Measurements from ENCODE around the gene NEURL1B.
A peak's percentile ranks its signal among the peaks of the same experiment; 100 is the strongest.

Gene NEURL1B

GRCh38 chr5:172713809-172714490 is 72.9 kb downstream of the NEURL1B start:
- Histone ChIP-seq H3K27ac (no peak overlapping the region), H3K9me3 (no peaks in the 10 kb centered on the region), H3K27me3 (peaks cover 10% of the 10 kb centered on the region), H3K4me1 (ENCODE audit: control insufficient read depth in 1 of 2, insufficient read depth in 1 of 2, low read depth in 1 of 2, low read length in 1 of 2) (peaks cover 10 to 14% of the 10 kb centered on the region in 2 experiments), H3K4me3 (ENCODE audit: low read depth in 1 of 2, low read length in 1 of 2) (no peak overlapping the region), H3K36me3 (no peaks in the 10 kb centered on the region)
- no peak for TF ChIP-seq CTCF (IDR thresholded peaks at IDR 0.05)

DNA sequence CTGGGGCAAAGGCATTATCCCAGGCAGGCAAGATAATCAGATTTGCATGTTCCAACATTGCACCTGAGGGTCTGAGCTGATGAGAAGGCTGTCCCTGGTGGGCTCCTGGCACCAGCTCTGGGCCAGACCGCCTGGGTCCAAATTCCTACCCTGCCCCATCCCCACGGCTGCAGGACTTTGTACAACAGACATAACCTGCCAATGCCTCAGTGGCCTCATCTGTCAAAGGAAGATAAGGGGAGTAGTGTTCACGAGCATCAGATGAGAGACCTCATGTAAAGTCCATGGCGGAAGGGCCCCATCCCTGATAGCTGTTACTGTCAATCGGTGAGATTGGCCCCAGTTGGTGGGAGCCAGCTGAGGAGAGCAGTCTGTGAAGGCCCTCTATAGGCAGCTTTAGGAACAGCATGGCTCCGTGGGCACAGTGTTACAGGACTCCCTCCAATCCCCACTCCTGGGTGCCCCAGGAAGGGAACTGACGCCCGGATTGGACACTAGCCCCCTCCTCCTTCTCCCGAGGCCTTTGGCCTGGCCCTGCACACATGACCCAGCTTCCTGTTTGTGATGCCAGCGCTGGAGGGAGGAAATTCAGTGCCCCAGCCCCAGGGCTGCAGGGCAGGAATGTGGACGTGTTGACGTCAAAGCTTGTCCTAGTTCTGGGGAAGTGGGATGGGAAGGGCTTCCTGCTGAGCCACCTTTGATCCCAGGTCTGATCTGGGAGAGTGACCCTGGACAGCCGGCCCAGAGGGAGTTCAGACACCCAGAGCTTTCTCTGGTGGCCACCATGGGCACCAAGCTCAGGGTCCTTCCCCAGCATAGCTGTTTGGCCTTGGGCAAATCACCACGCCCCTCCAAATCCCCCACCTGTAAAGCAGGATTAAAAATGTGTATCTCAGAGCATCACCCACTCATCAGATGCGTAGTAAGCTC is 73.7 kb downstream of the NEURL1B start:
- no peaks in the 10 kb centered on the region for H3K36me3 ChIP-seq
- TF ChIP-seq CTCF (IDR thresholded peaks at IDR 0.05) = peak; percentile 90
- peaks cover 10% of the 10 kb centered on the region for H3K27me3 ChIP-seq
- H3K4me3 ChIP-seq (ENCODE audit: low read depth in 1 of 2, low read length in 1 of 2) = no peak overlapping the region
- peak overlapping the region; percentile 31 for H3K27ac ChIP-seq
- H3K4me1 ChIP-seq (ENCODE audit: control insufficient read depth in 1 of 2, insufficient read depth in 1 of 2, low read depth in 1 of 2, low read length in 1 of 2) = peaks cover 10 to 14% of the 10 kb centered on the region in 2 experiments
- no peaks in the 10 kb centered on the region for H3K9me3 ChIP-seq

DNA sequence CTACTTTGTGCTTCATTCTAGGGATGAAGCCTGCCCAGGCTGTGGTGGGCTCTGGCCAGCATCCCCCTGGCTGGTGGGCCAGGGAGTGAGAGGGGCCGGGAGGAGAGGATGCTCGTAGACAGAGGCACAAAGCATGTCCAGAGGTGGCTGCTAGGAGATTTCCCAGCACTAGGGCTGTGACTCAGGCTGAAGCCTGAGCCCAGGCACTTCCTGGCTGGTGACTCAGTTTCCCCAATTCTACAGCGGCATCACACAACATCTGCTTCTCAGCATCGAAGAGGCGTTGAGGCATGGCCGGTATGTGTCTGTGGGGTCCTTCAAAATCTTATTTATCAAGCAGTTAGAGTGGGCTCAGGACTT is 74.3 kb downstream of the NEURL1B start:
- H3K9me3 ChIP-seq = no peaks in the 10 kb centered on the region
- H3K27ac ChIP-seq = peak overlapping the region; percentile 31
- peaks cover 10% of the 10 kb centered on the region for H3K27me3 ChIP-seq
- no peak overlapping the region for H3K4me3 ChIP-seq (ENCODE audit: low read depth in 1 of 2, low read length in 1 of 2)
- H3K36me3 ChIP-seq = no peaks in the 10 kb centered on the region
- H3K4me1 ChIP-seq (ENCODE audit: control insufficient read depth in 1 of 2, insufficient read depth in 1 of 2, low read depth in 1 of 2, low read length in 1 of 2) = peaks cover 10 to 14% of the 10 kb centered on the region in 2 experiments
- no peak for TF ChIP-seq CTCF (IDR thresholded peaks at IDR 0.05)

DNA sequence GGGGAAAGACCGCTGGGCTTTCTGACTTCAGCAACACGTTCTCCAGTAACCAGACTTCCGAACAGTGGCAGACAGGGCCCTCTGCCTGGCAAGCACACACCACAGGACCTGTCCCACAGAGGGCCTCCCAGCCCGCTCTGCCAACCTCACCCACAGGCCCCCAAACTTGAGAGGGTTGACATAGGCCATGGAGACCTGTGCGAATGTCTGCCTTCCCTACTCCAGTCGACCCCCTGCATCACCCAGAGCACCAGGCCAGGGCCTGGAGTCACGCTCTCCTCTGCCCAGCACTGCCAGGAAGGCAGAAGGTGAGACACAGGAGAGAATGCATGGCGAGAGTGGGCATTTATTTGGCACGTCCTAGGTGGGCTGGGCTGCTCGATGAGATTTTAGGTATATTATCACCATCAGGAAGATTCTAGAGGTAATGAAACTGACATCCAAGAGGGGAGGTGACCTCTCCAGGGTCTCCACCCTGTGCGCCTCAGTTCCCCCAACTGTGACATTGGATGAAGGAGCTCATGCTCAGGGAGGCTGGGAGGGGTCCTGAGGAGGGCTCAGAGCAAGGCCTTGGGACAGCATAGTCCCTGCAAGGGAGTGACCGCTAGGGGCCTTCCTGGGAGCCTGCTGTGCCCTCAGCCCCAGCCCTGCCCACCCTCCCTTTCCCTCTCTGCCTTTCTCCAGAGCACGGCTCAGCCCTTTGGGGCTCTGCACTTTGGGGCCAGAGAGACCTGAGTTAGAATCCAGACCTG is 75.0 kb downstream of the NEURL1B start:
- Histone ChIP-seq H3K4me3 (ENCODE audit: low read depth in 1 of 2, low read length in 1 of 2) (no peak overlapping the region), H3K27ac (no peak overlapping the region), H3K27me3 (peaks cover 10% of the 10 kb centered on the region), H3K4me1 (ENCODE audit: control insufficient read depth in 1 of 2, insufficient read depth in 1 of 2, low read depth in 1 of 2, low read length in 1 of 2) (peaks cover 10 to 14% of the 10 kb centered on the region in 2 experiments), H3K9me3 (no peaks in the 10 kb centered on the region), H3K36me3 (no peaks in the 10 kb centered on the region)
- TF ChIP-seq CTCF (IDR thresholded peaks at IDR 0.05) = no peak

DNA sequence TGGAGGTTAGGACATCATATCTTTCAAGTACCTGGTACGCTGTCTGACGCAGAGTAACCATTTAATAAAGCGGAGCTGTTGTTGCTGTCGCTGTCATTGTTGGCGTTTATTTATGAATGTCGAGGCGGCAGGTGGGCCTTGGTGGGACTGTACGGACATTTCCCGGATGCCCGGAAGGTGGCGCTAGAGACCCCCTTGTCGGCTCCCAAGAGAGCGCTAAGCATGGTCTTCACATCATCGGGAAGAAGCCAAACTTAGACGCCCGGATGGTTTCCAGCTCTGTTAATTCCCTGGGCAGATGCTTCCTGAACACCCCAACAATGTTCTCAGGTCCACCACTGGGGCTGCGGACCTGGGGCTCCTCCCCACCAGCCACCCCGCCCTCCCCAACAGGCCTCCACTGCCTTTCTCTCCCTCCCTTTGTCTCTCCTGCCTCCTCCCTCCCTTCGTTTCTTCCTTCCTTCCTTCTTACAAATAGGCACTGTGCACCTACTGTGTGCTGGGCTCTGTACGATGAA is 75.8 kb downstream of the NEURL1B start:
- Histone ChIP-seq H3K27me3 (peaks cover 10% of the 10 kb centered on the region), H3K27ac (no peak overlapping the region), H3K4me1 (ENCODE audit: control insufficient read depth in 1 of 2, insufficient read depth in 1 of 2, low read depth in 1 of 2, low read length in 1 of 2) (peaks cover 10 to 14% of the 10 kb centered on the region in 2 experiments), H3K4me3 (ENCODE audit: low read depth in 1 of 2, low read length in 1 of 2) (no peak overlapping the region), H3K36me3 (no peaks in the 10 kb centered on the region), H3K9me3 (no peaks in the 10 kb centered on the region)
- TF ChIP-seq CTCF (IDR thresholded peaks at IDR 0.05) = peak; percentile 89
